IMR-90 (cell line): ENCODE measurements around the gene ADAMTS17. TPM values are rescaled to one million over a fixed set of nuclear protein-coding genes. Genes with fewer than 3 reads are reported as not detected.

Source experiments
- ATAC-seq: fragments of 200-7000 bp; cut with Tn5 transposase; 2 replicates; pipeline ENCODE4 v1.9.1; 2020; ENCODE audit warnings: low read depth, mild to moderate bottlenecking, moderate library complexity
- BruUV-seq: library from RNA; stranded (reverse); fragments of 400-500 nt; replicated peaks from 2 replicates; lab custom pipeline; 2021; lab: Mats Ljungman, UMichigan
- CTCF ChIA-PET: fragments of 300-600 bp; formaldehyde crosslinking; extraction: SDS; loops from one replicate; lab custom pipeline; 2021; ENCODE audit warnings: antibody characterized with exemption; lab: Yijun Ruan, JAX
- POLR2A ChIA-PET: fragments of 300-600 bp; sonication (Branson Sonifier 250); formaldehyde crosslinking; loops from one replicate; lab custom pipeline; 2022; ENCODE audit warnings: antibody characterized with exemption; ENCODE audit not compliant: unreplicated experiment; lab: Charles Lee
- DNase-seq: peaks from one replicate; pipeline ENCODE4 v3.0.0; 2013
- H2AFZ ChIP-seq: replicated peaks from 2 replicates; pipeline ENCODE3; 2013; ENCODE audit warnings: low read length, mild to moderate bottlenecking; ENCODE audit not compliant: poor library complexity
- H2AK5ac ChIP-seq: 2 replicates; pipeline ENCODE4 v1.6.1; 2013; ENCODE audit warnings: low read depth, low read length, inconsistent platforms
- H2AK9ac ChIP-seq: replicated peaks from 2 replicates; pipeline ENCODE3; 2013; ENCODE audit warnings: mild to moderate bottlenecking, low read depth, low read length, moderate library complexity; ENCODE audit not compliant: poor library complexity
- H2BK120ac ChIP-seq: 2 replicates; pipeline ENCODE4 v1.6.1; 2013; ENCODE audit warnings: low read depth, low read length, inconsistent platforms
- H2BK15ac ChIP-seq: 3 replicates; pipeline ENCODE4 v1.6.1; 2013; ENCODE audit warnings: low read depth, low read length, inconsistent platforms
- H2BK20ac ChIP-seq: 2 replicates; pipeline ENCODE4 v1.6.1; 2013; ENCODE audit warnings: low read depth, mild to moderate bottlenecking, inconsistent platforms, low read length, moderate library complexity
- H2BK5ac ChIP-seq: 2 replicates; pipeline ENCODE4 v1.6.1; 2013; ENCODE audit warnings: mild to moderate bottlenecking, low read depth, low read length, inconsistent platforms; ENCODE audit not compliant: poor library complexity, severe bottlenecking
- H3K14ac ChIP-seq: replicated peaks from 2 replicates; pipeline ENCODE4 v1.6.1; 2013; ENCODE audit warnings: low read depth, low read length, inconsistent platforms
- H3K18ac ChIP-seq: 2 replicates; pipeline ENCODE4 v1.6.1; 2013; ENCODE audit warnings: low read depth, low read length, control low read depth
- H3K23ac ChIP-seq: 2 replicates; pipeline ENCODE4 v1.6.1; 2013; ENCODE audit warnings: low read depth, low read length, inconsistent platforms
- H3K27ac ChIP-seq: 2 replicates; pipeline ENCODE4 v1.5.1; 2013; ENCODE audit warnings: mild to moderate bottlenecking, control low read depth, low read length; ENCODE audit not compliant: insufficient read depth
- H3K27me3 ChIP-seq: 2 replicates; pipeline ENCODE4 v1.6.1; 2013; ENCODE audit warnings: low read length; ENCODE audit not compliant: control insufficient read depth, insufficient read depth
- H3K36me3 ChIP-seq: 2 replicates; pipeline ENCODE4 v1.6.1; 2013; ENCODE audit warnings: low read length, mixed read lengths; ENCODE audit not compliant: control insufficient read depth, insufficient read depth
- H3K4ac ChIP-seq: 2 replicates; pipeline ENCODE4 v1.6.1; 2013; ENCODE audit warnings: low read depth, low read length, inconsistent platforms
- H3K4me1 ChIP-seq: 2 replicates; pipeline ENCODE4 v1.6.1; 2013; ENCODE audit warnings: low read length, mixed read lengths; ENCODE audit not compliant: control insufficient read depth, insufficient read depth
- H3K4me2 ChIP-seq: 2 replicates; pipeline ENCODE4 v1.6.1; 2013; ENCODE audit warnings: low read depth, mild to moderate bottlenecking, control low read depth, low read length, moderate library complexity
- H3K4me3 ChIP-seq: 2 replicates; pipeline ENCODE4 v1.5.1; 2013; ENCODE audit warnings: low read depth, mild to moderate bottlenecking, control low read depth, low read length, moderate library complexity; ENCODE audit not compliant: insufficient read depth
- H3K56ac ChIP-seq: 2 replicates; pipeline ENCODE4 v1.6.1; 2013; ENCODE audit warnings: low read length, inconsistent platforms; ENCODE audit not compliant: insufficient read depth; ENCODE audit errors: extremely low read depth
- H3K79me1 ChIP-seq, 2 experiments: 2 replicates each; pipeline ENCODE4 v1.6.1; 2013; ENCODE audit warnings: low read length in 2 of 2, inconsistent platforms in 1 of 2, low read depth in 1 of 2
- H3K9ac ChIP-seq: 2 replicates; pipeline ENCODE4 v1.6.1; 2013; ENCODE audit warnings: low read depth, low read length, control low read depth
- H3K9me1 ChIP-seq: 2 replicates; pipeline ENCODE4 v1.6.1; 2013; ENCODE audit warnings: low read length, inconsistent platforms; ENCODE audit not compliant: insufficient read depth
- H3K9me3 ChIP-seq: 2 replicates; pipeline ENCODE4 v1.6.1; 2013; ENCODE audit warnings: low read length; ENCODE audit not compliant: control insufficient read depth, insufficient read depth
- H4K20me1 ChIP-seq: 2 replicates; pipeline ENCODE4 v1.6.1; 2013; ENCODE audit warnings: low read length, inconsistent platforms; ENCODE audit not compliant: insufficient read depth
- H4K5ac ChIP-seq: 2 replicates; pipeline ENCODE4 v1.6.1; 2013; ENCODE audit warnings: mild to moderate bottlenecking, low read depth, low read length, control low read depth
- H4K8ac ChIP-seq, 2 experiments: 2 replicates each; pipeline ENCODE4 v1.6.1; 2013; ENCODE audit warnings: low read depth in 2 of 2, low read length in 2 of 2, control low read depth in 1 of 2, inconsistent platforms in 1 of 2
- H4K91ac ChIP-seq: 2 replicates; pipeline ENCODE4 v1.6.1; 2013; ENCODE audit warnings: low read depth, low read length, inconsistent platforms; ENCODE audit not compliant: insufficient read depth
- BHLHE40 ChIP-seq: fragments of 150-350 bp; IDR thresholded peaks from 2 replicates; pipeline ENCODE4 v1.6.1; 2016; ENCODE audit warnings: mild to moderate bottlenecking, low read depth, low read length
- CEBPB ChIP-seq: IDR thresholded peaks from 2 replicates; pipeline ENCODE4 v1.6.1; 2012; ENCODE audit warnings: low read depth, low read length, improper control_type of control experiment
- CHD1 ChIP-seq: IDR thresholded peaks from 2 replicates; pipeline ENCODE4 v1.6.1; 2012; ENCODE audit warnings: low read depth, low read length, improper control_type of control experiment
- CTCF ChIP-seq: conservative IDR thresholded peaks from 2 replicates; pipeline ENCODE4 v1.5.1; 2012; ENCODE audit warnings: mild to moderate bottlenecking, low read depth, low read length, improper control_type of control experiment
- FOS ChIP-seq: fragments of 150-350 bp; IDR thresholded peaks from 2 replicates; pipeline ENCODE4 v1.6.1; 2016; ENCODE audit warnings: low read depth, low read length
- MAFK ChIP-seq: IDR thresholded peaks from 2 replicates; pipeline ENCODE4 v1.6.1; 2012; ENCODE audit warnings: low read depth, low read length, improper control_type of control experiment
- MAZ ChIP-seq: IDR thresholded peaks from 2 replicates; pipeline ENCODE4 v1.6.1; 2012; ENCODE audit warnings: low read depth, mild to moderate bottlenecking, low read length, improper control_type of control experiment, moderate library complexity, borderline replicate concordance
- MXI1 ChIP-seq: IDR thresholded peaks from 2 replicates; pipeline ENCODE4 v1.6.1; 2012; ENCODE audit warnings: low read depth, mild to moderate bottlenecking, low read length, moderate library complexity, borderline replicate concordance
- NFE2L2 ChIP-seq: fragments of 150-350 bp; IDR thresholded peaks from 2 replicates; pipeline ENCODE4 v1.6.1; 2016; ENCODE audit warnings: low read depth, mild to moderate bottlenecking, low read length
- POLR2A ChIP-seq: IDR thresholded peaks from 2 replicates; pipeline ENCODE4 v1.6.1; 2012; ENCODE audit warnings: mild to moderate bottlenecking, low read depth, low read length
- RAD21 ChIP-seq: IDR thresholded peaks from 2 replicates; pipeline ENCODE4 v1.6.1; 2012; ENCODE audit warnings: low read length, improper control_type of control experiment
- RCOR1 ChIP-seq: IDR thresholded peaks from 2 replicates; pipeline ENCODE4 v1.6.1; 2012; ENCODE audit warnings: mild to moderate bottlenecking, low read length, improper control_type of control experiment; ENCODE audit not compliant: insufficient replicate concordance
- RFX5 ChIP-seq: IDR thresholded peaks from 2 replicates; pipeline ENCODE4 v1.8.0; 2012; ENCODE audit warnings: low read depth, mild to moderate bottlenecking, low read length, moderate library complexity
- SMC3 ChIP-seq: fragments of 150-350 bp; IDR thresholded peaks from 2 replicates; pipeline ENCODE4 v1.6.1; 2016; ENCODE audit warnings: low read depth, mild to moderate bottlenecking, antibody characterized with exemption, low read length, moderate library complexity
- USF2 ChIP-seq: fragments of 150-350 bp; IDR thresholded peaks from 2 replicates; pipeline ENCODE4 v1.6.1; 2017; ENCODE audit warnings: mild to moderate bottlenecking, antibody characterized with exemption, low read length, low read depth
- WGBS, 2 experiments: methylation state at CpG; one replicate each; pipeline versions ENCODE4 v1.1.5 to v1.1.7; 2013; ENCODE audit warnings: missing lambda C conversion rate in 2 of 2; ENCODE audit not compliant: insufficient read length in 1 of 2; ENCODE audit errors: extremely low coverage in 2 of 2; 5-methylcytosine and 5-hydroxymethylcytosine counted together
- dilution Hi-C: fragments of 300-500 bp; cut with HindIII; formaldehyde crosslinking; loops from one replicate; pipeline ENCODE4 v1.14.3; 2018; ENCODE audit warnings: low sequenced_read_pairs; ENCODE audit not compliant: unreplicated experiment
- in situ Hi-C: fragments of 300-500 bp; cut with MboI; formaldehyde crosslinking; loops from 3 replicates; pipeline ENCODE4 v1.14.3; 2019; ENCODE audit warnings: low sequenced_read_pairs, inconsistent platforms, mixed read lengths
- intact Hi-C: fragments of 100-400 bp; cut with micrococcal nuclease; formaldehyde crosslinking; loops from 2 replicates; pipeline ENCODE4 v1.10.0; 2022
- polyA plus RNA-seq, 3 experiments: library from polyadenylated mRNA; depleted of rRNA; stranded (reverse); fragments of >200 nt; gene quantifications; 2 replicates each; pipeline ENCODE4 v1.2.3, GENCODE V29; 2012; ENCODE audit warnings: low replicate concordance in 1 of 3
- total RNA-seq: library from RNA; depleted of rRNA; stranded (reverse); fragments of >200 nt; gene quantifications from 2 replicates; pipeline ENCODE4 v1.2.3, GENCODE V29; 2012
- TF ChIP-seq, protein P1 (sequence below): fragments of 150-350 bp; IDR thresholded peaks from 2 replicates; pipeline ENCODE4 v1.6.1; 2016; ENCODE audit warnings: low read depth, mild to moderate bottlenecking, low read length, moderate library complexity, borderline replicate concordance

Gene ADAMTS17
- total and polyA plus RNA-seq, 2 of the 4 experiments (the other 2 are of a cell fraction) = 0.03 TPM; not detected in 1

DNA sequence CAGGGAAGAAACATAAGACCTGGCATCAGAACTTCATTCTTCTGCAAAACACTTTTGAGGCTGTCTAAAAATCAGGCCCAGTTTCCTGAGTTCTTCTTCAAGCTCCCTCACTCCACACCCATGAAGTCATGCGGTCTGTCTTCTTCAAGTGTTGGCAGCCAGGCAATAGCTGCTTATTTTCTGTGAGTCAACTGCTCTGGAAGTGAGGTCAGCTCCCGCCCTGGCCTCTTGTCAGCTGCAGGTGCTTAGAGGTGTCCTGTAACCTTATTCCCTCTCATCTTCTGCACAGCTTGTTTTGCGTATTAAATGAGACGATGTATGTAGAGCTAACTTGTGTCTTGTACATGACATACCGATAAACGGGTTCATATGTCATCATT is 226.1 kb downstream of the ADAMTS17 start:
- CTCF ChIA-PET = no interaction called here
- H3K27me3 ChIP-seq = no peaks in the 10 kb centered on the region
- no peak for ATAC-seq
- H4K8ac ChIP-seq = no peak overlapping the region
- H3K36me3 ChIP-seq = no peaks in the 10 kb centered on the region
- intact Hi-C loops (no loop called here), dilution Hi-C loops (no loop called here), in situ Hi-C loops (loop anchor here (25.0 kb wide), 1 partner anchor 853 kb away; the partner anchor contains the start of gene LRRC28)
- peak overlapping the region; percentile 89 for H3K4ac ChIP-seq
- peaks cover 30% of the 10 kb centered on the region for H3K4me1 ChIP-seq
- H3K9me3 ChIP-seq = peaks cover 3% of the 10 kb centered on the region; the same call in 1 of the 2 replicates
- BruUV-seq = no TSS peak
- TF ChIP-seq RFX5 (no peak), POLR2A (no peak), USF2 (no peak), RCOR1 (no peak), FOS (no peak), RAD21 (no peak), CTCF (no peak), MAFK (no peak), CHD1 (no peak), MXI1 (no peak), MAZ (no peak), BHLHE40 (no peak), SMC3 (no peak), NFE2L2 (no peak), CEBPB (no peak)
- TF ChIP-seq, protein P1, sequence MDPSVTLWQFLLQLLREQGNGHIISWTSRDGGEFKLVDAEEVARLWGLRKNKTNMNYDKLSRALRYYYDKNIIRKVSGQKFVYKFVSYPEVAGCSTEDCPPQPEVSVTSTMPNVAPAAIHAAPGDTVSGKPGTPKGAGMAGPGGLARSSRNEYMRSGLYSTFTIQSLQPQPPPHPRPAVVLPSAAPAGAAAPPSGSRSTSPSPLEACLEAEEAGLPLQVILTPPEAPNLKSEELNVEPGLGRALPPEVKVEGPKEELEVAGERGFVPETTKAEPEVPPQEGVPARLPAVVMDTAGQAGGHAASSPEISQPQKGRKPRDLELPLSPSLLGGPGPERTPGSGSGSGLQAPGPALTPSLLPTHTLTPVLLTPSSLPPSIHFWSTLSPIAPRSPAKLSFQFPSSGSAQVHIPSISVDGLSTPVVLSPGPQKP = no peak
- H2AFZ ChIP-seq = no peak overlapping the region
- no peak overlapping the region for H4K5ac ChIP-seq
- H3K23ac ChIP-seq = no peak overlapping the region
- peak overlapping the region; percentile 31 for H4K91ac ChIP-seq
- peak overlapping the region; percentile 39 for H2BK20ac ChIP-seq
- H2AK5ac ChIP-seq = peak overlapping the region; percentile 95; the same call in 1 of the 2 replicates
- 0 out of 2 replicates have a peak overlapping the region, but pooled peaks have one; percentile 21 for H3K14ac ChIP-seq
- no peak overlapping the region for H3K56ac ChIP-seq
- H3K27ac ChIP-seq = no peak overlapping the region
- no peaks in the 10 kb centered on the region for H3K79me1 ChIP-seq
- POLR2A ChIA-PET = no interaction called here
- no peak overlapping the region for H3K9ac ChIP-seq
- peak; percentile 67 for DNase-seq
- no peak overlapping the region for H3K4me3 ChIP-seq
- no peak overlapping the region for H2AK9ac ChIP-seq
- peaks cover 29% of the 10 kb centered on the region for H3K9me1 ChIP-seq
- H3K18ac ChIP-seq = no peak overlapping the region
- no peak overlapping the region for H2BK5ac ChIP-seq
- WGBS, 2 experiments = 33% methylated on average over 1 of the region's 6 CpGs; no CpG with 5 or more reads in 1 of the 2 experiments
- 0 out of 2 replicates have a peak overlapping the region, but pooled peaks have one; percentile 18 for H2BK120ac ChIP-seq
- H2BK15ac ChIP-seq = peak overlapping the region; percentile 78; the same call in 2 of the 3 replicates
- no peak overlapping the region for H3K4me2 ChIP-seq
- H4K20me1 ChIP-seq = no peaks in the 10 kb centered on the region
